ENCODE data around the gene PRKCD. TPM values are rescaled to one million over a fixed set of nuclear protein-coding genes. Genes with fewer than 3 reads are reported as not detected.

The PRKCD gene
- total RNA-seq, 6 donors from 2014 or later = 57.7 to 116 (median 67.9) TPM

DNA sequence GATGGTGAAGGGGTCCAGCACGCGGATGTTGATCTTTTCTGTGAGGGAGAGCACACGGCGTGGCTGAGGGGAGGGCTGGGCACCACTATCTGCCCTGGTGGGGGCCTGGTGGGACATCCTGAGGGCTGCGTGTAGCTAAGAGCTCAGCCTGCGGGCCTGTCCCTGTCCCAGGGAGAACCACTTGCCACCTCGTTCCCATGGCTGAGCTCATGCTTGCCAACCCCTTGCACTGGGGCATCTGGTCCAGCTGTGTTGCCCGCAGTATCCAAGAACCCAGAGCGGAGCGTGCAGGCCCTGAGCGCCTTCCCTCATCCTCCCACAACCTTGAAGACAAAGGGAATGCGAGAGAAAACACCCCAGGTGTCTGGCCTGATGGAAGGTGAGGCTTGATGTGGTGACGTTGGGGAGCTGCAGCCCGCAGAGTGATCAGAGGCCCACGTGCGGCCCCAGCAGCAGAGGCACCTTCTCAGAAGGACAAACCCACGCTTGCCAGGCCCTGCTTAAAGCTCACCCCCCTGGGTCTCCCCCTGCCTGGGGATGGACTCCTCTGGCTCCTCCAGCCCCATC lies 65.9 kb downstream of the PRKCD start:
- H3K4me3 ChIP-seq = no peak overlapping the region
- H3K27me3 ChIP-seq = no peaks in the 10 kb centered on the region
- peaks cover 63 to 94% (median 90%) of the 10 kb centered on the region in 4 donors for H3K36me3 ChIP-seq
- WGBS, 2 donors = 83 to 98% methylated on average over 2 to 17 of the region's 17 CpGs
- DNase-seq = no peak
- no peaks in the 10 kb centered on the region for H3K9me3 ChIP-seq
- TF ChIP-seq EP300 (IDR thresholded peaks at IDR 0.05) = no peak
- no peak for TF ChIP-seq POLR2A (IDR thresholded peaks at IDR 0.05)
- TF ChIP-seq POLR2AphosphoS5 (IDR thresholded peaks at IDR 0.05) = no peak
- TF ChIP-seq, protein P1, sequence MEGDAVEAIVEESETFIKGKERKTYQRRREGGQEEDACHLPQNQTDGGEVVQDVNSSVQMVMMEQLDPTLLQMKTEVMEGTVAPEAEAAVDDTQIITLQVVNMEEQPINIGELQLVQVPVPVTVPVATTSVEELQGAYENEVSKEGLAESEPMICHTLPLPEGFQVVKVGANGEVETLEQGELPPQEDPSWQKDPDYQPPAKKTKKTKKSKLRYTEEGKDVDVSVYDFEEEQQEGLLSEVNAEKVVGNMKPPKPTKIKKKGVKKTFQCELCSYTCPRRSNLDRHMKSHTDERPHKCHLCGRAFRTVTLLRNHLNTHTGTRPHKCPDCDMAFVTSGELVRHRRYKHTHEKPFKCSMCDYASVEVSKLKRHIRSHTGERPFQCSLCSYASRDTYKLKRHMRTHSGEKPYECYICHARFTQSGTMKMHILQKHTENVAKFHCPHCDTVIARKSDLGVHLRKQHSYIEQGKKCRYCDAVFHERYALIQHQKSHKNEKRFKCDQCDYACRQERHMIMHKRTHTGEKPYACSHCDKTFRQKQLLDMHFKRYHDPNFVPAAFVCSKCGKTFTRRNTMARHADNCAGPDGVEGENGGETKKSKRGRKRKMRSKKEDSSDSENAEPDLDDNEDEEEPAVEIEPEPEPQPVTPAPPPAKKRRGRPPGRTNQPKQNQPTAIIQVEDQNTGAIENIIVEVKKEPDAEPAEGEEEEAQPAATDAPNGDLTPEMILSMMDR (IDR thresholded peaks at IDR 0.05) = no peak
- ATAC-seq (ENCODE audit: low FRiP score in 2 of 2) = no peak
- no peak overlapping the region for H3K27ac ChIP-seq
- H3K4me1 ChIP-seq = no peaks in the 10 kb centered on the region

DNA sequence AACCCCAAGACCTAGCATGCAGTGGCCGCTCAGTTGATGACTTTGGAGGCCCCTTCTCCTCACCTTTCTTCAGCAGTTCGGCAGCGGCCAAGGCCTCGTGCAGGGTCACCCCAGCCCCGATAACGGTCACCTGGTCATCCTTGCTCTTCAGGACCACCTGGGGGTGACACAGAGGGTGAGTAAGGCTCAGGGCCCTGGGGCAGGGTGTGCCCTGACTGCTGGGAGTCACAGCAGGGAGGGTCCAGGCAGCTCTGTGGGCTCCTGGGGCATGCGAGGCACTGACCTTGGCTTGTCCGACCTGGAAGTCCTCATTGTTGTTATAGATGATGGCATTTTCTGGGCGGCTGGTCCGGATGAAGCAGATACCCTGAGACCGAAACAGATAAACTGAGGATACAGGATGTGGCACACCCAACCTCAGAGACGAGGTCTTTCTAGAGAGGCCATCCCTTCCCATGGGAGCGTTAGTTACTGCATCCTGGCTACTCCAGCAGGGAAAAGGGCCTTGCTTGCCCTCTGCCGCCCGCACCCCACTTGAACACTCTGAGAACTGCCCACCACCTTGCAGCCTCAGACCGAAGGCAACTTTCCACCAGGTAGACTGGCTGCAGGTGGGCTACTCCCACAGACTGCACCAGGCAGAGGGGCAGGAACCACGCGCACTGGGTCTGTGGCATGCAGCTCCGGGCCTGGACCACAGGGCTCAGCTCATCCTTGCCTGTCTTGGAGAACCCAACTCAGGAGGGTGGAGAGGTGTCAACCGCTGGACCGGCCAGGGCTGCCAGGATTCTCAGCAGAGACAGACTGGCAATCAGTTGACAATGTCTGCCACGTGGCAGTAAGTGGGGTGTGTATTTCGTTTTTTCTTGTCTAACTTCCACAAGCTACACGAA lies 67.2 kb downstream of the PRKCD start:
- Histone ChIP-seq H3K4me3 (no peak overlapping the region), H3K4me1 (no peaks in the 10 kb centered on the region), H3K36me3 (peaks cover 63 to 100% (median 99%) of the 10 kb centered on the region in 4 donors), H3K27me3 (no peaks in the 10 kb centered on the region), H3K27ac (no peak overlapping the region), H3K9me3 (no peaks in the 10 kb centered on the region)
- ATAC-seq (ENCODE audit: low FRiP score in 2 of 2) = no peak
- peak in 1 of 2 donors; percentile 51 for DNase-seq
- WGBS, 2 donors = 77 to 84% methylated on average over 11 to 19 of the region's 24 CpGs
- no peak for TF ChIP-seq POLR2A (IDR thresholded peaks at IDR 0.05)
- TF ChIP-seq, protein P1 (IDR thresholded peaks at IDR 0.05) = no peak
- no peak for TF ChIP-seq POLR2AphosphoS5 (IDR thresholded peaks at IDR 0.05)
- TF ChIP-seq EP300 (IDR thresholded peaks at IDR 0.05) = no peak

DNA sequence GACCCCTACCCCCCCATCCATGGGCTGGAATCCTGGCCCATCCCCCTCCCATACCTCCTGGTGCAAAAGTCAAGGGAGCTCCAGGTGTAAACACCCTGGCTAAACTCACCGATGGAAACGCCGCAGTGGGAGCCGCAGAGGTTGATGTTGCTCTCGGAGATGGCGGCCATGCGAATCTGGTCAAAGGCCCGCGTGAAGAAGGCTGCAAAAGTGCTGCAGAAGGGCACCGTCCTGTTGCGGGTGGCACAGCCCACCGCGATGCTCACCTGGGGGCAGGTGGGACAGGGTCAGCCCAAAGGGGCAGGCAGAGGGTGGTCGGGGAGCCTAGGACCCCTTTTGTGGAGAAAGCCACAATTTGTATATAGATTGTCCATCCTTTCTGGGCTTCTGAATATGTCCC lies 68.2 kb downstream of the PRKCD start:
- 97 to 98% methylated on average over 9 to 14 of the region's 14 CpGs for WGBS, 2 donors
- H3K4me1 ChIP-seq = no peaks in the 10 kb centered on the region
- H3K36me3 ChIP-seq = peaks cover 64 to 100% (median 99%) of the 10 kb centered on the region in 4 donors
- ATAC-seq (ENCODE audit: low FRiP score in 2 of 2) (no peak), DNase-seq (no peak)
- H3K27ac ChIP-seq = no peak overlapping the region
- no peaks in the 10 kb centered on the region for H3K9me3 ChIP-seq
- H3K27me3 ChIP-seq = no peaks in the 10 kb centered on the region
- TF ChIP-seq, protein P1 (IDR thresholded peaks at IDR 0.05) = no peak
- no peak for TF ChIP-seq EP300 (IDR thresholded peaks at IDR 0.05)
- TF ChIP-seq POLR2A (IDR thresholded peaks at IDR 0.05) = no peak
- TF ChIP-seq POLR2AphosphoS5 (IDR thresholded peaks at IDR 0.05) = no peak
- no peak overlapping the region for H3K4me3 ChIP-seq

DNA sequence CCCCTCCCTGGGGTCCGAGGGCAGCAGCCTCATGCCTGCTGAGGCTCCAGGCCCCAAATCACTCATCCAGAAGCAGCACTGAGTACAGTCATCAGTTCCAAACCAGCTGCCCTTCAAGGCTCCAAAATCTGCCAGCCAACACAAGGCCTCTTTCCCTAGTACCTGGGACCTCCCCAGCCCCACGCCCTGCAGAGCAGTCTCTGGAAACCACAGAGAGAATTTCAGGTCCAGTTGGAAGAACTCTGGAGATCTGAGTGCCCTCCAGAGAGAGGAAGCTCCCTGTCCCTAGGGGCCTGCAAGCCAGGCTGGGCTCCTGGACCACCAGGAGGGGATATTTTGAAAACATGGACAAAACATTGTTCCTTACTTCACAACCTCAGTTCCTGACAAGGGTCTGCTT lies 68.6 kb downstream of the PRKCD start:
- no peak for DNase-seq
- Histone ChIP-seq H3K9me3 (no peaks in the 10 kb centered on the region), H3K27ac (no peak overlapping the region), H3K4me1 (no peaks in the 10 kb centered on the region), H3K27me3 (no peaks in the 10 kb centered on the region), H3K36me3 (peaks cover 68 to 100% (median 99%) of the 10 kb centered on the region in 4 donors), H3K4me3 (no peak overlapping the region)
- WGBS, 2 donors = 100% methylated on average over 1 to 2 of the region's 2 CpGs
- TF ChIP-seq POLR2A (IDR thresholded peaks at IDR 0.05) (no peak), POLR2AphosphoS5 (IDR thresholded peaks at IDR 0.05) (no peak), EP300 (IDR thresholded peaks at IDR 0.05) (no peak)
- TF ChIP-seq, protein P1 (IDR thresholded peaks at IDR 0.05) = no peak
- ATAC-seq (ENCODE audit: low FRiP score in 2 of 2) = no peak

Measured in upper lobe of left lung (tissue), 6 donors.